GM21528 (cell line): Measurements from ENCODE around the gene NFATC2.

Experiments used
- ATAC-seq: cut with Tn5 transposase; IDR thresholded peaks from one replicate; pipeline ENCODE4 v1.9.1; 2021; ENCODE audit warnings: mild to moderate bottlenecking, moderate library complexity; ENCODE audit not compliant: unreplicated experiment, low FRiP score

Gene NFATC2

GRCh38 chr20:51383891-51384510, 158.5 kb downstream of the NFATC2 start:
- no peak for ATAC-seq

GRCh38 chr20:51382986-51383821, 159.3 kb downstream of the NFATC2 start:
- ATAC-seq = no peak

GRCh38 chr20:51382111-51382985, 160.2 kb downstream of the NFATC2 start:
- no peak for ATAC-seq

- no peak for ATAC-seq
Observed at GRCh38 chr20:51381557-51381956, 161.0 kb downstream of the NFATC2 start.

GRCh38 chr20:51380401-51381385, 161.8 kb downstream of the NFATC2 start:
- ATAC-seq = no peak

- no peak for ATAC-seq
Observed at GRCh38 chr20:51379601-51380341, 162.7 kb downstream of the NFATC2 start.

- ATAC-seq = no peak
Observed at GRCh38 chr20:51378171-51378928, 164.2 kb downstream of the NFATC2 start.

- ATAC-seq = no peak
Observed at GRCh38 chr20:51377132-51377531, 165.4 kb downstream of the NFATC2 start.

GRCh38 chr20:51376111-51376510, 166.4 kb downstream of the NFATC2 start:
- no peak for ATAC-seq

GRCh38 chr20:51375561-51375960, 167.0 kb downstream of the NFATC2 start:
- ATAC-seq = no peak

- no peak for ATAC-seq
Observed at GRCh38 chr20:51374961-51375360, 167.6 kb downstream of the NFATC2 start.

- ATAC-seq = no peak
Observed at GRCh38 chr20:51374456-51374830, 168.1 kb downstream of the NFATC2 start.

- ATAC-seq = no peak
Observed at GRCh38 chr20:51373713-51374455, 168.6 kb downstream of the NFATC2 start.

GRCh38 chr20:51372966-51373365, 169.6 kb downstream of the NFATC2 start:
- no peak for ATAC-seq

- no peak for ATAC-seq
Observed at GRCh38 chr20:51372176-51372803, 170.2 kb downstream of the NFATC2 start.

GRCh38 chr20:51371720-51372119, 170.8 kb downstream of the NFATC2 start:
- no peak for ATAC-seq

GRCh38 chr20:51369503-51369902, 173.0 kb downstream of the NFATC2 start:
- no peak for ATAC-seq
